Rectal smooth muscle tissue (tissue), 1 donor: ENCODE results near the gene MYOZ1.
A peak's percentile ranks its signal among the peaks of the same experiment; 100 is the strongest.
"Not testable (repeated sequence)": the region's sequence is repeated elsewhere in the genome, so short reads cannot be mapped to it uniquely, and the experiment has no call there.

Experiments used
- H3K27ac ChIP-seq: one replicate; pipeline ENCODE4 v1.7.0; 2013; ENCODE audit warnings: low read depth, low read length, inconsistent platforms
- H3K27me3 ChIP-seq: one replicate; pipeline ENCODE4 v1.7.0; 2013; ENCODE audit warnings: low read length; ENCODE audit not compliant: control insufficient read depth, insufficient read depth
- H3K36me3 ChIP-seq: one replicate; pipeline ENCODE4 v1.7.0; 2013; ENCODE audit warnings: low read length; ENCODE audit not compliant: control insufficient read depth, insufficient read depth
- H3K4me1 ChIP-seq: one replicate; pipeline ENCODE4 v1.7.0; 2013; ENCODE audit warnings: low read length; ENCODE audit not compliant: control insufficient read depth, insufficient read depth
- H3K4me3 ChIP-seq: one replicate; pipeline ENCODE4 v1.7.0; 2013; ENCODE audit warnings: low read length
- H3K9ac ChIP-seq: one replicate; pipeline ENCODE4 v1.7.0; 2013; ENCODE audit warnings: low read length

Gene MYOZ1

DNA sequence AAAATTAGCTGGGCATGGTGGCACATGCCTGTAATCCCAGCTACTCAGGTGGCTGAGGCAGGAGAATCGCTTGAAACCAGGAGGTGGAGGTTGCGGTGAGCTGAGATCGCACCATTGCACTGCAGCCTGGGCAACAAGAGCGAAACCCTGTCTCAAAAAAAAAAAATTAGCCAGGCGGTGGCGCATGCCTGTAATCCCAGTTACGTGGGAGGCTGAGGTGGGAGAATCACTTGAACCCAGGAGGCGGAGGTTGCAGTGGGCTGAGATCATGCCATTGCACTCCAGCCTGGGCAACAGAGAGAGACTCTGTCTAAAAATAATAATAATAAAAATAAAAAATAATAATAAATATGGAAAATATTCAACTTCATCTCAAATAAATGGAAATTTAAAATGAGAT, 24.1 kb downstream of the MYOZ1 start:
- not testable (repeated sequence) for H3K4me1 ChIP-seq, H3K9ac ChIP-seq, H3K27me3 ChIP-seq, H3K36me3 ChIP-seq, H3K4me3 ChIP-seq, H3K27ac ChIP-seq

DNA sequence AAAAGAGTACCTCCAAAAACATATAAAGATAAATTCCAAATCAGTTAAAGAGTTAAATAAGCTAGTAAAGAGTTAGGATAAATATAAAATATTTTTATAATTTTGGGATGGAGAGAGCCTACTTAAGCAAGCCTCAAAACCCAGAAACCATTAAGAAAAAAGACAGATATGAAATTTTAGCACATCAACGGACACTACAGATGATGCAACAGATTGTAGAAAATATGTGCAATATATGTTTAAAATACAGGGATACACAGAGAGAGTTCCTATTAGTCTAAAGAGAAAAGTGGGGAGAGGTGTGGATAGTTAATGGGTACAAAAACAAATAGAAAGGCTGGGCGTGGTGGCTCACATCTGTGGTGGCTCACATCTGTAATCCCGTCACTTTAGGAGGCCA, 26.6 kb downstream of the MYOZ1 start:
- H3K4me1 ChIP-seq = no peaks in the 10 kb centered on the region
- no peak overlapping the region for H3K9ac ChIP-seq
- no peak overlapping the region for H3K27ac ChIP-seq
- H3K27me3 ChIP-seq = no peaks in the 10 kb centered on the region
- no peaks in the 10 kb centered on the region for H3K36me3 ChIP-seq
- H3K4me3 ChIP-seq = no peak overlapping the region

- H3K36me3 ChIP-seq = no peaks in the 10 kb centered on the region
- H3K4me1 ChIP-seq = no peaks in the 10 kb centered on the region
Observed at GRCh38 chr10:73609116-73609515, 32.2 kb downstream of the MYOZ1 start.

DNA sequence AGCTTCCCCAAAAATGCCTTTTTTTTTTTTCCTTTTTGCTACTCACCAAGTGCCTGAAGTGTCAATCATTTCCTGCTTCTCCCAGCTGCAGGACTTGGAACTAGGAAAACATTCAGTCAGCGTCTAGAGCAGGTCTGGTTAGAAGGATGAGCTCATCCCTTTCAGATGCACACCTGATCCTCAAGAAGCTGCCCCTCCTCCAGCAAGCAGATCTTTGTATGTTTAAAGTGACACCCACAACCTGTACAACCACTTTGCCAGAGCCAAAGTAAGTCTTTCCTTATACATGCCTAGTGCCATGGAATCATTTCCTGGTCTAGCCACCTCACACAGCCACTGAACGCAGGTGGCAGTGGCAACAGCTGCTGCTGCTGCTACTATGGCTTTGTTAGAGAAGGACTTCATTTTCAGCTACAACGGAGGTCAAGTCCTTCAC, 39.8 kb downstream of the MYOZ1 start:
- Histone ChIP-seq H3K4me3 (no peak overlapping the region), H3K4me1 (no peaks in the 10 kb centered on the region), H3K27ac (no peak overlapping the region), H3K36me3 (no peaks in the 10 kb centered on the region), H3K27me3 (no peaks in the 10 kb centered on the region), H3K9ac (no peak overlapping the region)

More at GRCh38 chr10:73609116-73609515, 32.2 kb downstream of the MYOZ1 start:
- no peaks in the 10 kb centered on the region for H3K27me3 ChIP-seq
- no peak overlapping the region for H3K27ac ChIP-seq
- H3K4me3 ChIP-seq = no peak overlapping the region
- H3K9ac ChIP-seq = no peak overlapping the region

DNA sequence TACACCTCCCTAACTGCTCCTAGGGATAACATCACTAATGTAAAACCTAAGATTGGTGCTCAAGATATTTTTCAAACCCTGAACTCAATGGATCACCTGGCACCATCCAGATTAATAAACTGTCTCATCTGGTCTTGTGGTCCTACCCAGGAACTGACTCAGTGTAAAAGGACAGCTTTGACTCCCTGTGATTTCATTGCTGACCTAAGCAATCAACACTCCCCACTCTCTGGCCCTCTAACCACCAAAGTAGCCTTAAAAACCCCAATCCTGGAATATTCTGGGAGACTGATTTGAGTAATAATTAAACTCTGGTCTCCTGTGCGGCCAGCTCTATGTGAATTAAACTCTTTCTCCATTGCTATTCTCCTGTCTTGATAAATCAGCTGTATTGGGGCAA, 43.9 kb downstream of the MYOZ1 start:
- Histone ChIP-seq H3K4me1 (no peaks in the 10 kb centered on the region), H3K27me3 (no peaks in the 10 kb centered on the region), H3K4me3 (no peak overlapping the region), H3K27ac (no peak overlapping the region), H3K9ac (no peak overlapping the region), H3K36me3 (no peaks in the 10 kb centered on the region)

DNA sequence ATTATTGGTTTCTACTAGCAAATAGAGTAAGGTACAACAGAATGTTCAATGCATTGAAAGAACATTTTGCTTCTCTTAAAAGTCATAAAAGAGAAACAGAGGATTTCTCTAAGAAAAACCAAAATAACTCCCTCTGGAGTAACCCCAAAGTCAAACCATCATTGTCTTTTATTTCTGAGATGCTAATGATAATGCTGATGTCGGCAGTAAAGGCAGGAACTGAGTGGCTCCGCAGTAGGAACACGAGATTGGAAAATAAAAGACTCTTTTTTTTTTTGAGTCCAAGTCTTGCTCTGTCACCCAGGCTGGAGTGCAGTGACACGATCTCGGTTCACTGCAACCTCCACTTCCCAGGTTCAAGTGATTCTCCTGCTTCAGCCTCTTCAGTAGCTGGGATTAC, 47.5 kb downstream of the MYOZ1 start:
- Histone ChIP-seq H3K36me3 (no peaks in the 10 kb centered on the region), H3K27ac (no peak overlapping the region), H3K4me1 (peaks cover 9% of the 10 kb centered on the region), H3K4me3 (no peak overlapping the region), H3K27me3 (no peaks in the 10 kb centered on the region), H3K9ac (no peak overlapping the region)

DNA sequence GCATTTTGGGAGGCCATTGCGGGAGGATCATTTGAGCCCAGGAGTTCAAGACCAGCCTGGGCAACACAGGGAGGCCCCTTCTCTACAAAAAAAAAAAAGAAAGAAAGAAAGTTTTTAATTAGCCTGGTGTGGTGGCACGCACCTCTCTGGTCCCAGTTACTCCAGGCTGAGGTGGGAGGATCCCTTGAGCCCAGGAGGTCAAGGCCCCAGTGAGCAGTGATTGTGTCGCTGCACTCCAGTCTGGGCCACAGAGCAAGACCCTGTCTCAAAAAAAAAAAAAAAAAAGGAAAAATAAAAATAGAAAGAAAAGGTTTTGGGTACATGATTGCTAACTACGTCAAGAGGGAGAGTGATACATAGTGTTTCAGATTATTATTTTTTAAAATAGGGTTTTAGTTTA, 48.2 kb downstream of the MYOZ1 start:
- H3K9ac ChIP-seq = no peak overlapping the region
- no peak overlapping the region for H3K27ac ChIP-seq

DNA sequence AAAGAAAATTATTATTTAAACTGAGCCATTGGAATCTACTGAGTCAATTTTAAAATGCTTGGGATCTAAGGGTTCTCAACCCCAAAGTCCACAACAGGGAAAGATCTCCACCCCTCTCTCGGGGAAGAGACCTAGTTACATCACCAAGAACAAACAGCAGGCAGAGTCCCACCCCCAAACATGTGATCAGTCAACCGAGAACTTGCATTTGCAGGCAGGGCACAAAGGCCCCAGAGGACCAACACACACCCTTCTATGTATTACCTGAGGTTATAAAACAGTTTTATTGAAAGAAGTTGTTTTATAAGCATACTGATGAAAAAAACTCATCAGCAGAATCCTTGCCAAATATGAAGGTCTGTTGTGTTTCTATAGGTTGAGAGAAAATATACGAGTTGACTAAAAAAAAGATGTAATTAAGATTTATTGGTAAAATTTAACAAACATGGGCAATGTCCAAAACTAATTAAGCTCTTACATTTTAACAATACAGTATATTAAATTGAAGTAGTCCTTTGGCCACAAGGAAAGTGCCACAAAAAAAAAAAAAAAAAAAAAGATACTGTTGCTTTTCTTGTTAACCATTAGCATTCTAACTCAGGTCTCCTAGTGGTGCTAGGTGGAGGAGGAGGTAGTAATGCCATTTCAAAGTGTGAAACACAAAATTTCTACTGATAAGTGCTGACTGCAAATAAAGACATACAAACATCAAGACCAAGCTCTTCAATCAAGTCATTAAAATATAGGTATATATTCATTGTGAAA, 49.2 kb downstream of the MYOZ1 start:
- Histone ChIP-seq H3K4me1 (peaks cover 9% of the 10 kb centered on the region), H3K4me3 (peak overlapping the region; percentile 27), H3K36me3 (no peaks in the 10 kb centered on the region), H3K27ac (peak overlapping the region; percentile 72), H3K9ac (no peak overlapping the region), H3K27me3 (no peaks in the 10 kb centered on the region)

More for the DNA sequence above, 48.2 kb downstream of the MYOZ1 start:
- H3K4me1 ChIP-seq = peaks cover 9% of the 10 kb centered on the region
- H3K36me3 ChIP-seq = no peaks in the 10 kb centered on the region
- H3K4me3 ChIP-seq = no peak overlapping the region
- no peaks in the 10 kb centered on the region for H3K27me3 ChIP-seq

DNA sequence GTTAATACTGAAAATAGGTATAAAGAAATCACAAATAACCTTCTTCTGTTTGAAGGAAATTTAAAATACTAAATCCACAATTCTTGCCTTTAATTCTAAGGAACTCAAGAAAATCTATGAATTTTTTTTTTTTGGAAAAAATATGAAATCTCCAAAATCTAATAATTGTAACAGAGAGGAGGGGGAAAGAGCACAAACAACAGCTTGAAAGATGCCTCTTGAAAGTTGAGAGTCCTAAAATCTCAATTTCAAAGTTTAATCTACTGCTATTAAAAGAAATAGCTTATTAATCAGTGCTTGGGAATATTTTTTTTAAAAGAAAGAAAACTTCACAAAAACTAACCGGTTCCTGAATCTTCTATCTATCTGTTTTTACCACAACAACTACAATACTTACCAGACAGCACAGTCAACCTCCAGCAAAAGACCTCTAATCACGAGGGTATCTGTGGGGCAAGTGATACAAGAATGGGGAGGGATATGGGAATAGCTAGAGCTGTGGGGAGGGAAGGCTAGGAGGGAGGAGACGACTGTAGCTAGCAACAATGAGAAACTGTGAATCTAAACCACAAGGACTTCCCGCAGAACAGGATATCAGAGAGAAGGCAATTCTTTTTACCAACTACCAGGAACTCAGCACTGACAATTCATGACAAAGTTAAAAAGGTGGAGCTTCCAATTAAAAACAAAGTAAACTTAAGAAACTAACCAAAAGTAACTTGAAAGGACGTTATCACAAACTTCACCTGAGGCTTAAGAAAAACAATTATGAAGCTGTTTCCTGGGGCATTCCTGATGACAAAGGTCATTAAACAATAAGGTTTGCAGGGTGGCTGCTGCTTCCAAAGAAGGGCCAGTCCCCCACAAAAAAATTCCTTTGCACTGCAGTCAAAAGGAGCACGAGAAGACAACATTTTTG, 50.1 kb downstream of the MYOZ1 start, which contains the start of gene USP54:
TSS of gene USP54 (minus strand) at position 462 of the 919 bp plus-strand sequence. CDS start 15,684 bp downstream, outside the sequence.
- Histone ChIP-seq H3K27ac (peak within 1 kb of the TSS; percentile 72), H3K4me1 (peaks cover 13% of the 10 kb centered on the region), H3K9ac (no peak within 1 kb of the TSS)

GRCh38 chr10:73589563-73590126, 51.6 kb downstream of the MYOZ1 start:
- H3K36me3 ChIP-seq = no peaks in the 10 kb centered on the region
- H3K27me3 ChIP-seq = no peaks in the 10 kb centered on the region
- peak overlapping the region; percentile 4 for H3K27ac ChIP-seq
- no peak overlapping the region for H3K4me3 ChIP-seq
- no peak overlapping the region for H3K9ac ChIP-seq
- H3K4me1 ChIP-seq = peaks cover 13% of the 10 kb centered on the region

More for the DNA sequence above, 50.1 kb downstream of the MYOZ1 start, which contains the start of gene USP54:
- Histone ChIP-seq H3K27me3 (no peaks in the 10 kb centered on the region), H3K36me3 (no peaks in the 10 kb centered on the region), H3K4me3 (peak within 1 kb of the TSS; percentile 27)

DNA sequence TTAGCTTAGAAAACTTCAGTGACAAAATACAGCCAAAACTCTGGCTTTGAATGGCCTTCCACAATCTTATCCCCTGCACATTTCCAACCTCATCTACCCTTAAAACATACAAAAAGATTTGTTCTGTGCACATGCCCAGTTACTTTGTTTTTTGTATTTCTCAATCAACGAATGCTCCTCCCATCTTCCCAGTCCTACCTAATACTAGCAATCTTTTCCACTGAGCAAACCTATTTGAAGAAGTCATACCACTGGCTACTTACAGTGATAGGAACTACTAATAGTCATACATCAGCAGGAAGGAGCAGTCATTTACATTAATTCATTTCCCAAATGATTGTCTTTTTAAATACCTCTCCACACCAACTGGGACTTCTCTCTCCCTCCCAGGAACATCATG, 52.6 kb downstream of the MYOZ1 start:
- Histone ChIP-seq H3K4me1 (peaks cover 13% of the 10 kb centered on the region), H3K9ac (no peak overlapping the region), H3K36me3 (no peaks in the 10 kb centered on the region), H3K27ac (no peak overlapping the region), H3K27me3 (no peaks in the 10 kb centered on the region), H3K4me3 (no peak overlapping the region)

- Histone ChIP-seq H3K9ac (no peak overlapping the region), H3K27me3 (no peaks in the 10 kb centered on the region), H3K27ac (peak overlapping the region; percentile 74), H3K36me3 (no peaks in the 10 kb centered on the region), H3K4me1 (peaks cover 8% of the 10 kb centered on the region), H3K4me3 (no peak overlapping the region)
Observed at GRCh38 chr10:73586583-73586984, 54.7 kb downstream of the MYOZ1 start.
